GM12875 (cell line): ENCODE results near the gene CHML.

Experiments used
- H3K4me3 ChIP-seq: one replicate; pipeline ENCODE4 v1.5.1; 2011; ENCODE audit warnings: low read depth, low read length, control low read depth
- TF ChIP-seq, protein P1 (sequence below): IDR thresholded peaks from 2 replicates; pipeline ENCODE4 v1.5.1; 2011; ENCODE audit warnings: low read depth, mild to moderate bottlenecking, control low read depth, inconsistent platforms, low read length, moderate library complexity, borderline replicate concordance; ENCODE audit not compliant: insufficient read depth

Gene CHML

DNA sequence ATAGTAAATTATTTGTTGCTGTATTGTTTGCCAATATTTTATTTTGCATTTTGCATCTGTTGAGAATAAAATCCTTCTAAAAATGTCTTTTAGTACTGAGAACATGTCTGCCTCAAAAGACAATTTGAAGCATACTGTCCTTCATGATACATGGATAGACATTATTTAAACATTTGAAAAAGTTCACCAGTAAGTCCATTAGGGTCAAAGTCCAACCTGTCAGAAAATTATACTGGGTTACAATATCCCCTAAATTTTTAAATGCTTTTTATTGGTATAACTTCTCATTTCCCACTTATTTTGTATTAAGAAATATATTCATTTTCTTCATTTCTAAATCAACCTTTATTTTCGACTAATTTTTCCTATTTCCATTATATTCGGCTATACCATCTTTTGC lies 9.3 kb downstream of the CHML start:
- TF ChIP-seq, protein P1, sequence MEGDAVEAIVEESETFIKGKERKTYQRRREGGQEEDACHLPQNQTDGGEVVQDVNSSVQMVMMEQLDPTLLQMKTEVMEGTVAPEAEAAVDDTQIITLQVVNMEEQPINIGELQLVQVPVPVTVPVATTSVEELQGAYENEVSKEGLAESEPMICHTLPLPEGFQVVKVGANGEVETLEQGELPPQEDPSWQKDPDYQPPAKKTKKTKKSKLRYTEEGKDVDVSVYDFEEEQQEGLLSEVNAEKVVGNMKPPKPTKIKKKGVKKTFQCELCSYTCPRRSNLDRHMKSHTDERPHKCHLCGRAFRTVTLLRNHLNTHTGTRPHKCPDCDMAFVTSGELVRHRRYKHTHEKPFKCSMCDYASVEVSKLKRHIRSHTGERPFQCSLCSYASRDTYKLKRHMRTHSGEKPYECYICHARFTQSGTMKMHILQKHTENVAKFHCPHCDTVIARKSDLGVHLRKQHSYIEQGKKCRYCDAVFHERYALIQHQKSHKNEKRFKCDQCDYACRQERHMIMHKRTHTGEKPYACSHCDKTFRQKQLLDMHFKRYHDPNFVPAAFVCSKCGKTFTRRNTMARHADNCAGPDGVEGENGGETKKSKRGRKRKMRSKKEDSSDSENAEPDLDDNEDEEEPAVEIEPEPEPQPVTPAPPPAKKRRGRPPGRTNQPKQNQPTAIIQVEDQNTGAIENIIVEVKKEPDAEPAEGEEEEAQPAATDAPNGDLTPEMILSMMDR = no peak

DNA sequence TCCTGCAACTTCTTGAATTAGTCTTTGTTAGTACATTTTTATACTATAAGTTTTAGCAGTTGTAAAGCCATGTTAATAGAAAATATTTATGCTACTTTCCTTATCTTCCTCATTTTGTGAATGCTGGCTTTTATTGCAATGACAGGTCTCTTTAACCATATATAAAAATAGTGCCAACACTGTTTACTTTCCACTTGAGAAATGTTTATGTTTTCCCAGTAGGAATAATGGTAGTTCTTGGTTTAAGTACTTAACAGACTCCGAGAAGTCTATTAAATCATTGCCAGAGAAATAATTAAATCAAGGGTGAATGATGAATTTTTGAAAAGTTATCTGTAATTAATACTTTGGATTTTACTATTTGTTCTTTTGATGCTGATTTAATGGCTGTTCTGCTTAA lies 9.7 kb downstream of the CHML start:
- TF ChIP-seq, protein P1 = no peak

More for the DNA sequence above, 9.3 kb downstream of the CHML start:
- H3K4me3 ChIP-seq = no peak overlapping the region

DNA sequence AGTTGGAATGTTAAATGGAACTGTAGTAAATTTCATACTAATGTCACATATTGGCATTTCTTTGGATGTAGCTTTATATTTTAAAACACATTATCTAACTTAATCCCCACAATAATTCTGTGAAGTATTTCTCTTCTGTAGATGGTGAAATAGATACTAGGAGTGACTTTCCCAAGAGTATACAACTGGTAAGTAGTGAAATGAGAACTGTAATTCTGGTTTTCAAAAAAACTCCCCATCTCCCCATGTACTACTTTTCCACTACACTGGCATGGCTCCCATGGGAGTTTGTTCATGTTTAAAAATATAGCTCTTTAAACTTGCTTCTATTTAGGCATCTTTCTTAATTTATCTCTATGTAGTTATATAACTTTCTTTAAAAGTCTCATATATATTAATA lies 10.2 kb downstream of the CHML start:
- TF ChIP-seq, protein P1 = no peak
- H3K4me3 ChIP-seq = no peak overlapping the region

More for the DNA sequence above, 9.7 kb downstream of the CHML start:
- H3K4me3 ChIP-seq = no peak overlapping the region

DNA sequence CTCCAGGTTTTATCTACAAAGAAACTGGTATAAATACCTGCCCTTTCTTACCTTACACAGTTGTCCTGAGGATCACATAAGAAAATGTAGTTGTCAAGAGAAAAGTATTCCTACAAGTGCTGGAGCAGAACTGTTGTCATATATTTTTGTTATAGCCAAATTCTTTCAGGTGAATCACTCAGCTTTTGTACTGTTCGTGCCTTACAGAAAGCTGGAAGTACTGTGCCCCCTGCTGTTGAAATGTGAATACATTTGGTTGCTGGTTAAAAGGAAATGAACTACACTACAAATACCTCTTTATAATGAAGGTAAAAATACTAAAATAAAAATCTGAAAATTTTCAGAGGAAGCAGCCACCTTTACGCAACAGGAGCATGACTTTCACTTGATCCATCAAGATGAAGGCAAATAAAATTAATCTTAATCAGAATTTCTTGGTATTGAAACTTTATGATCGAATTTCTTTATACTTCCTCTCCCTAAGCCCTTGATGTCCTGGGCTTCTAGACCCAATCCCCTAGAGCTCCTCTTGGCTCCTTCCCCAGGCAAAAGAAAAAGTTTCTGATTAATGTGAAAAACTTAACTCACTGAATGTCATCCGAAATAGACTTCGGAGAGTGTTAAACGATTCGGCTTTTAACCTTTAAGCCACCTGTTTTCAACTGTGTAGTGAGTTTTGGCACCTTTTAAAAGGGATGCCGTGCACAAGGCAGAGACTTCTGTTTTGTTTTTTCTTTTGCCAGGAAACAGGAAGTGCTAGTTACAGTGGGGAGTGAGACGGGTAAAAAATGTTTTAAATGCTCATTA lies 12.5 kb downstream of the CHML start:
- TF ChIP-seq, protein P1 = peak; percentile 37; the same call in 1 of the 2 replicates
- no peak overlapping the region for H3K4me3 ChIP-seq

DNA sequence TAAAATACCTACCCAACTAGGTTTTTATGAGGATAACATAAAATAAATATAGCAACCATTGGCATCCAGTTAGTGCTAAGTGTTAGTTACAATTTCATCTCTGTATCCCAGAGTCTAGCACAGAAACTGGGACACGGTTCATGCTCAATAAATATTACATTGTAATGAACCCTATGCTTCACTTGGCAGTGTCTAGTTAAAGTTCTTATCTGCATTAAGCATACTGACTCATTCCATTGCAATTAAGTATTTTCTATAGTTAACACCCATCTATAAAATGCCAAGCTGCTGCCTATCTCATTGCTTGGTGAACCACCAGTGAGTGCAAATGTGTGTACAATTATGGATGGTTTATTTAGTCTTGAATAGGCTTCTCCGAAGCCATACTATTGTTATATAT lies 15.2 kb downstream of the CHML start:
- TF ChIP-seq, protein P1 = no peak
- H3K4me3 ChIP-seq = no peak overlapping the region

DNA sequence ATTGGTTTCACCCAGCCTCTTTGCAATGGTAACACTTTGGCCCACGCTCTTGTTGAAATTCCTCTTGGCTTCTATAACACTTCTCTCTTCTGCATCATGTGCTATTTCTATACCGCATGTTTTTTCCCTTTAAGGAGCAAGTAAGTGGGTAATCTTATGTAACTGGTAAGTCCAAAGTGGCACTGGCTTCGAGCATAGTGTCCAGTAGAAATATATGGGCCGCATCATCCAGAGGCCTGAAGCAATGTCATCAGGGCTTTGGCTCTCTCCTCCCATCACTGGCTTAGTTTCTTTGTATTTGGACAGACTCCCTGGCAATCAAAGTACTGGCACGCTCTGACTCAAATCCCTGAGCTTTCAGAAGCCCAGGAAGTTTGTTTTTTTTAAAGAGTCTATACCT lies 17.5 kb downstream of the CHML start:
- TF ChIP-seq, protein P1 = no peak
- no peak overlapping the region for H3K4me3 ChIP-seq

DNA sequence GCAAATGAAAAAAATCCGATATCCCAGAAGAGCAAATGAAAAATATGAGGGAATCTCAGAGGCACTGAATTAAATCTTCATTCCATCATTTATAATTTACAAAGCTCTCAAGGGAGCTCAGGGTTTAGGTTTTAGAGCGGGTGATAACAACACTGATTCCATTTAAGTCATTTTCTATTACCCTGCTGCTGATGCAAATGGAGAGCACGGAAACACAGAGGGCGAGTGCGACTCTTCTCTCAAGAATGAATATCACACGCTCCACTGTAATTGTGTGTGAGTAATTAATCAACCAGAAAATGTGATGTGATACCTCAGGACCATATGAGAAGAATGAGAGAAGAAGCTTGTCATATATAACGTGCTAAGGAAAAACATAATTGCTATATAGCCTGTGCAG lies 22.7 kb downstream of the CHML start:
- TF ChIP-seq, protein P1 = no peak
- H3K4me3 ChIP-seq = no peak overlapping the region
